Measurements from ENCODE around the gene SPRR3. TPM values are rescaled to one million over a fixed set of nuclear protein-coding genes. Genes with fewer than 3 reads are reported as not detected.

SPRR3 gene
- total RNA-seq, 1 experiment from 2014 or later = 0.57 TPM

DNA sequence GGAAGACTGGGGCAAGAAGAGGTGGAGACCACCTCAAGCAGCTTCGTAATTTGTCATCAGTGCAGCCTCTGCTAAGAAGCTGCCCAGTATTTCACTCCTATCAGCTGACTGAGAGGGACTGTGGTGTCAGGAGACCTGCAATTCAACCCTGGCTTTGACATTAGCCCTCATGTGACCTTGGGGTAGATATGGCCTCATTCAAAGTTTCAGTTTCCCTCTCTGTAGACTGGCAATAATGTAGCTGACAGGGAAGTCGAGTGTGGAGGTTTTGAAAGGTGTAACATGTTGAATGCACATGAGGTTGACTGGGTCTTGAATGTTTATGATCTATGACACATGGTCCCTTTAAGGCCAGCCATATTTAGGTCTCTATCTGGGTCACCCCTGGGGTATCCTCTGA lies 33.3 kb upstream of the SPRR3 start:
- no peak overlapping the region for H2AFZ ChIP-seq
- H3K79me2 ChIP-seq (ENCODE audit: low read depth) = no peaks in the 10 kb centered on the region
- BruUV-seq (replicated peaks) = no TSS peak
- H3K4me3 ChIP-seq = no peak overlapping the region
- no peak for DNase-seq
- no peaks in the 10 kb centered on the region for H4K20me1 ChIP-seq (ENCODE audit: insufficient read depth)
- H3K27me3 ChIP-seq (ENCODE audit: insufficient read depth, low read depth) = no peaks in the 10 kb centered on the region
- H3K36me3 ChIP-seq (ENCODE audit: low read depth) = no peaks in the 10 kb centered on the region
- no peak overlapping the region for H3K4me2 ChIP-seq
- TF ChIP-seq EZH2 (IDR thresholded peaks at IDR 0.05; ENCODE audit: low read depth) = no peak
- TF ChIP-seq, protein P1, sequence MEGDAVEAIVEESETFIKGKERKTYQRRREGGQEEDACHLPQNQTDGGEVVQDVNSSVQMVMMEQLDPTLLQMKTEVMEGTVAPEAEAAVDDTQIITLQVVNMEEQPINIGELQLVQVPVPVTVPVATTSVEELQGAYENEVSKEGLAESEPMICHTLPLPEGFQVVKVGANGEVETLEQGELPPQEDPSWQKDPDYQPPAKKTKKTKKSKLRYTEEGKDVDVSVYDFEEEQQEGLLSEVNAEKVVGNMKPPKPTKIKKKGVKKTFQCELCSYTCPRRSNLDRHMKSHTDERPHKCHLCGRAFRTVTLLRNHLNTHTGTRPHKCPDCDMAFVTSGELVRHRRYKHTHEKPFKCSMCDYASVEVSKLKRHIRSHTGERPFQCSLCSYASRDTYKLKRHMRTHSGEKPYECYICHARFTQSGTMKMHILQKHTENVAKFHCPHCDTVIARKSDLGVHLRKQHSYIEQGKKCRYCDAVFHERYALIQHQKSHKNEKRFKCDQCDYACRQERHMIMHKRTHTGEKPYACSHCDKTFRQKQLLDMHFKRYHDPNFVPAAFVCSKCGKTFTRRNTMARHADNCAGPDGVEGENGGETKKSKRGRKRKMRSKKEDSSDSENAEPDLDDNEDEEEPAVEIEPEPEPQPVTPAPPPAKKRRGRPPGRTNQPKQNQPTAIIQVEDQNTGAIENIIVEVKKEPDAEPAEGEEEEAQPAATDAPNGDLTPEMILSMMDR (conservative IDR thresholded peaks at IDR 0.05) = no peak
- ChIA-PET POLR2A (ENCODE audit: unreplicated experiment) (no interaction called here), CTCF (interaction anchor here (0.6 kb wide), 1 partner anchor 631 kb away, joined by 3 read pairs; no protein-coding TSS in a partner anchor)
- no peaks in the 10 kb centered on the region for H3K9me2 ChIP-seq (ENCODE audit: insufficient read depth)
- no peak overlapping the region for H3K27ac ChIP-seq
- peaks cover 13% of the 10 kb centered on the region; the same call in 1 of the 2 replicates for H3F3A ChIP-seq (ENCODE audit: insufficient read depth, low read depth)
- H3K9me3 ChIP-seq (ENCODE audit: insufficient read depth, low read depth) = no peaks in the 10 kb centered on the region
- peaks cover 30% of the 10 kb centered on the region for H3K4me1 ChIP-seq (replicated peaks; ENCODE audit: insufficient read depth)
- intact Hi-C loops (cut with micrococcal nuclease; ENCODE audit: unreplicated experiment) = no loop called here

DNA sequence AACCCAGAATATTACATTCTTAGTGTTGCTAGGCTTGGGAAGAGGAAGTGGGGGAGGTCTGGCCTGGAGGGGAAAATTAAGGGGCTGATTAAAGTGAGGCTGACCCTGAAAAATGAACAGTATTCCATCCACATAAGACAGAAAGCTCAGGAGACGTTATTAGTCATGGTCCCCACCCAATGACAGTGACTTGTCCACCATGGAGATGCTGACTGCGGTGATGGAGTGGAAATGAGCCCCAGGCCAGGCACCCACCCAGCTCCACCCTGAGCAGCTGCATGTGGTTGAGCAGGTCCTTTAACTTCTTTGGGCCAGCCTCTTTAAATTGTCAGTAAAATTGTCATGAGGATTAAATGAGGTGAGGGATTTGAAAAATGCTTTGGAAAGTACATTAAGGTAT lies 32.5 kb upstream of the SPRR3 start:
- TF ChIP-seq EZH2 (IDR thresholded peaks at IDR 0.05; ENCODE audit: low read depth) = no peak
- TF ChIP-seq, protein P1 (conservative IDR thresholded peaks at IDR 0.05) = no peak
- BruUV-seq (replicated peaks) = no TSS peak
- intact Hi-C loops (cut with micrococcal nuclease; ENCODE audit: unreplicated experiment) = no loop called here

DNA sequence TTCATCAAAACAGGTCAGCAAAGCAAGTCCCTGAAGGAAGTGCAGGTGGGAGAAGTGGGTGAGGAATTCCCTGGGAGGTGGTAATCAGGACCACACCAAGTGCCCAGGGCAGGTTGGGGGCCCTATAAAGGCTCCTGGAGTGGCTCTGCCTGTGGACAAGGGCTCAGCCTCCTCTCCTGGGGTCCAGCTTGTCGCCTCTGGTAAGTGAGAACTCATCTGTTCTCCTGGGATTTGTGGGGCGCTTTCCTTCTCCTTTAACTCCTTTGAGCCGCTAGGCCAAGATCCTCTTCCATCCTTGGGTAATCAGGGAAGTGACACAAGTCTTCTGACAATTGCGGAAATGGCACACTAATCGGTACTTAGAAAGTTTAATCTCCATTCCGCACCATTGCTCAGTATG lies 31.1 kb upstream of the SPRR3 start, which contains the start of gene SPRR4:
Gene SPRR4 (plus strand): TSS at position 154 of the 400 bp plus-strand sequence. CDS start 1,243 bp downstream, outside the sequence.
- Histone ChIP-seq H3K36me3 (ENCODE audit: low read depth) (no peaks in the 10 kb centered on the region), H2AFZ (no peak within 1 kb of the TSS), H3K4me3 (no peak within 1 kb of the TSS), H3F3A (ENCODE audit: insufficient read depth, low read depth) (peaks cover 5% of the 10 kb centered on the region; the same call in 1 of the 2 replicates), H3K27ac (no peak within 1 kb of the TSS), H3K9me2 (ENCODE audit: insufficient read depth) (no peaks in the 10 kb centered on the region), H3K4me2 (no peak within 1 kb of the TSS), H3K79me2 (ENCODE audit: low read depth) (no peaks in the 10 kb centered on the region), H3K27me3 (ENCODE audit: insufficient read depth, low read depth) (no peaks in the 10 kb centered on the region), H4K20me1 (ENCODE audit: insufficient read depth) (no peaks in the 10 kb centered on the region), H3K9me3 (ENCODE audit: insufficient read depth, low read depth) (no peaks in the 10 kb centered on the region), H3K4me1 (replicated peaks; ENCODE audit: insufficient read depth) (peaks cover 16% of the 10 kb centered on the region)
- ChIA-PET CTCF (no interaction called here), POLR2A (ENCODE audit: unreplicated experiment) (no interaction called here)
- no peak for TF ChIP-seq EZH2 (IDR thresholded peaks at IDR 0.05; ENCODE audit: low read depth)
- TF ChIP-seq, protein P1 (conservative IDR thresholded peaks at IDR 0.05) = no peak
- no peak for DNase-seq
- no TSS peak for BruUV-seq (replicated peaks)
- intact Hi-C loops (cut with micrococcal nuclease; ENCODE audit: unreplicated experiment) = no loop called here

More for the DNA sequence above, 32.5 kb upstream of the SPRR3 start:
- no peak for DNase-seq
- no peaks in the 10 kb centered on the region for H3K9me2 ChIP-seq (ENCODE audit: insufficient read depth)
- peaks cover 24% of the 10 kb centered on the region for H3K4me1 ChIP-seq (replicated peaks; ENCODE audit: insufficient read depth)
- H3K27ac ChIP-seq = no peak overlapping the region
- no peak overlapping the region for H3K4me3 ChIP-seq
- ChIA-PET CTCF (no interaction called here), POLR2A (ENCODE audit: unreplicated experiment) (interaction anchor here (0.7 kb wide), 1 partner anchor 994 kb away, joined by 3 read pairs; no protein-coding TSS in a partner anchor)
- no peaks in the 10 kb centered on the region for H3K79me2 ChIP-seq (ENCODE audit: low read depth)
- H3K27me3 ChIP-seq (ENCODE audit: insufficient read depth, low read depth) = no peaks in the 10 kb centered on the region
- no peaks in the 10 kb centered on the region for H3K36me3 ChIP-seq (ENCODE audit: low read depth)
- no peaks in the 10 kb centered on the region for H4K20me1 ChIP-seq (ENCODE audit: insufficient read depth)
- peaks cover 9% of the 10 kb centered on the region; the same call in 1 of the 2 replicates for H3F3A ChIP-seq (ENCODE audit: insufficient read depth, low read depth)
- H3K9me3 ChIP-seq (ENCODE audit: insufficient read depth, low read depth) = no peaks in the 10 kb centered on the region
- H3K4me2 ChIP-seq = no peak overlapping the region
- no peak overlapping the region for H2AFZ ChIP-seq

Measured in PC-9 (cell line).